Measurements from ENCODE around the gene IKZF1. TPM values are rescaled to one million over a fixed set of nuclear protein-coding genes. Genes with fewer than 3 reads are reported as not detected.

IKZF1 gene
- polyA plus RNA-seq, 2 of the 4 experiments (the other 2 are of a cell fraction), result not detected

DNA sequence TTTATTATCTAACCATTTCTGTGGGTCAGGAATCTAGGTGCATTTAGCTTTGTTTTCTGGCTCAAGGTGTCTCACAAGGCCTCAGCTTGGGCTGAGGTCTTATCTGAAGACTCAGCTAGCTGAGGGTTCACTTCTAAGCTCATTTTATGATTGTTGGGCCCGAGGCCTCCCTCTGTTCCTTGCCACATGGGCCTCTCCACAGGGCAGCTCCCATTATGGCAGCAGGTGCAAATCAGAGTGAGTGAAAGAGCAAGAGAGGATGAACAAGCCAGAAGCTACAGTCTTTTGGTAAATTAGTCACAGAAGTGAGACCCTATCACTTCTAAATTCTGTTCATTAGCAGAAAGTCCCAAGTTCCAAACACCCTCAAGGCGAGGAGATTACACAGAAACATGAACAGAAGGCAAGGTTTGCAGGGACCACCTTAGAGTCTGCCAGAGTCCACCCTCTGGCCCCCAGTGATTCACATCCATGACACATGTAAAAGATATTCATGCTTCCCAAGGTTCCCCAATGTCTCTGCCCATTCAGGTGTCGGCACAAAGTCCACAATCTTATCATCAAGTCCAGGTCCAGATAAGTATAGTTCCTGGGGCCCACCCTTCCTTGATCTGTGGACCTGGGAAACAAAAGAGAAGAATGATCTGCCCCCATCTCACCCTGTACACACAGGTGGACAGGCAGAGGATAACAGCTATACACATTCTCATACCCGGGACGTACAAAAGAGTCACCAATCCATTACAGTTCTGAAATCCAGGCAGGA, 121.9 kb downstream of the IKZF1 start:
- POLR2A ChIA-PET, result no interaction called here

DNA sequence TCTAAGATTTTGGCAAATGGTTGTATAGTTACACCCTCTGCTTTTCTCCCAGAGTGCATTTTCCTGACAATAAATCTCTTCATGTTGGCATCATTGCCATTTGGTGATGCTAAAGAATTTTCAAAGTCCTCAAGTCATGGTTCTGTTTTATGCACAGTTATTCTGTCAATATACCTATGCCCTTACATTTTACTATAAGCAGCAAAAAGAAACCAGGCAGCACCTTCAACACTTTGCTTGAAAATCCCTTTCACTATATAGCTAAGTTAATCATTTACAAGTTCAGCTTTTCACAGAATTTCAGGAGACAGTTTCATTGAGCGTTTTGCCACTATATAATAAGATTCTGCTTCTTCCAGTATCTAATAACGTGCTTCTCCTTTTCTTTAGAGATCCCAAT, 123.0 kb downstream of the IKZF1 start:
- no peak overlapping the region for H3K4me3 ChIP-seq
- POLR2A ChIA-PET, result no interaction called here
- no peak overlapping the region for H3K27ac ChIP-seq
- no peak overlapping the region for H3K4me2 ChIP-seq
- ATAC-seq, result no peak
- H3K9me3 ChIP-seq, result no peaks in the 10 kb centered on the region
- CTCF ChIA-PET, result interaction anchor here (0.6 to 2.7 kb wide), 6 partner anchors 9 to 733 kb away, joined by 3 to 24 read pairs (median 6); no protein-coding TSS in a partner anchor
- TF ChIP-seq TFCP2L1 (CRISPR knock-in tag; IDR thresholded peaks at IDR 0.05) (no peak), RCOR1 (IDR thresholded peaks at IDR 0.05; ENCODE audit: low read depth, low read length) (no peak), PHF8 (IDR thresholded peaks at IDR 0.05; ENCODE audit: borderline replicate concordance, low read depth) (no peak)
- TF ChIP-seq, protein P1, sequence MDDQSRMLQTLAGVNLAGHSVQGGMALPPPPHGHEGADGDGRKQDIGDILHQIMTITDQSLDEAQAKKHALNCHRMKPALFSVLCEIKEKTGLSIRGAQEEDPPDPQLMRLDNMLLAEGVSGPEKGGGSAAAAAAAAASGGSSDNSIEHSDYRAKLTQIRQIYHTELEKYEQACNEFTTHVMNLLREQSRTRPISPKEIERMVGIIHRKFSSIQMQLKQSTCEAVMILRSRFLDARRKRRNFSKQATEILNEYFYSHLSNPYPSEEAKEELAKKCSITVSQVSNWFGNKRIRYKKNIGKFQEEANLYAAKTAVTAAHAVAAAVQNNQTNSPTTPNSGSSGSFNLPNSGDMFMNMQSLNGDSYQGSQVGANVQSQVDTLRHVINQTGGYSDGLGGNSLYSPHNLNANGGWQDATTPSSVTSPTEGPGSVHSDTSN (IDR thresholded peaks at IDR 0.05), result no peak
- 36% methylated on average over 2 of the region's 2 CpGs for WGBS (ENCODE audit: missing lambda C conversion rate)
- FAIRE-seq, result no peak
- no peak for DNase-seq (ENCODE audit: low read depth in 1 of 2, low spot score in 1 of 2)
- H3K4me1 ChIP-seq, result no peaks in the 10 kb centered on the region

More for the DNA sequence above, 121.9 kb downstream of the IKZF1 start:
- Histone ChIP-seq H3K4me3 (no peak overlapping the region), H3K9me3 (no peaks in the 10 kb centered on the region), H3K4me2 (no peak overlapping the region), H3K4me1 (no peaks in the 10 kb centered on the region), H3K27ac (no peak overlapping the region)
- no peak for DNase-seq (ENCODE audit: low read depth in 1 of 2, low spot score in 1 of 2)
- CTCF ChIA-PET, result interaction anchor here (1.0 to 2.7 kb wide), 6 partner anchors 8 to 734 kb away, joined by 3 to 24 read pairs (median 6); no protein-coding TSS in a partner anchor
- 69% methylated on average over 5 of the region's 5 CpGs for WGBS (ENCODE audit: missing lambda C conversion rate)
- no peak for ATAC-seq
- TF ChIP-seq, protein P1 (IDR thresholded peaks at IDR 0.05), result no peak
- TF ChIP-seq FOXS1 (CRISPR knock-in tag; IDR thresholded peaks at IDR 0.05) (no peak), HOXB13 (CRISPR knock-in tag; IDR thresholded peaks at IDR 0.05; ENCODE audit: low read depth) (no peak), HDAC2 (IDR thresholded peaks at IDR 0.05) (no peak), PHF8 (IDR thresholded peaks at IDR 0.05; ENCODE audit: borderline replicate concordance, low read depth) (no peak), RCOR1 (IDR thresholded peaks at IDR 0.05; ENCODE audit: low read depth, low read length) (no peak), RAD21 (conservative IDR thresholded peaks at IDR 0.05 in 1 of 2, IDR thresholded peaks at IDR 0.05 in 1 of 2) (no peak), GATA3 (IDR thresholded peaks at IDR 0.05; ENCODE audit: borderline replicate concordance) (no peak), ESRRA (IDR thresholded peaks at IDR 0.05; ENCODE audit: borderline replicate concordance, low read length) (no peak), CEBPB (IDR thresholded peaks at IDR 0.05) (no peak), NR3C1 (IDR thresholded peaks at IDR 0.05) (no peak)
- TF ChIP-seq, protein P2, sequence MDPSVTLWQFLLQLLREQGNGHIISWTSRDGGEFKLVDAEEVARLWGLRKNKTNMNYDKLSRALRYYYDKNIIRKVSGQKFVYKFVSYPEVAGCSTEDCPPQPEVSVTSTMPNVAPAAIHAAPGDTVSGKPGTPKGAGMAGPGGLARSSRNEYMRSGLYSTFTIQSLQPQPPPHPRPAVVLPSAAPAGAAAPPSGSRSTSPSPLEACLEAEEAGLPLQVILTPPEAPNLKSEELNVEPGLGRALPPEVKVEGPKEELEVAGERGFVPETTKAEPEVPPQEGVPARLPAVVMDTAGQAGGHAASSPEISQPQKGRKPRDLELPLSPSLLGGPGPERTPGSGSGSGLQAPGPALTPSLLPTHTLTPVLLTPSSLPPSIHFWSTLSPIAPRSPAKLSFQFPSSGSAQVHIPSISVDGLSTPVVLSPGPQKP (IDR thresholded peaks at IDR 0.05; ENCODE audit: low read depth, low read length), result no peak
- TF ChIP-seq, protein P3, sequence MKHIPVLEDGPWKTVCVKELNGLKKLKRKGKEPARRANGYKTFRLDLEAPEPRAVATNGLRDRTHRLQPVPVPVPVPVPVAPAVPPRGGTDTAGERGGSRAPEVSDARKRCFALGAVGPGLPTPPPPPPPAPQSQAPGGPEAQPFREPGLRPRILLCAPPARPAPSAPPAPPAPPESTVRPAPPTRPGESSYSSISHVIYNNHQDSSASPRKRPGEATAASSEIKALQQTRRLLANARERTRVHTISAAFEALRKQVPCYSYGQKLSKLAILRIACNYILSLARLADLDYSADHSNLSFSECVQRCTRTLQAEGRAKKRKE (CRISPR knock-in tag; IDR thresholded peaks at IDR 0.05; ENCODE audit: low read depth), result no peak
- no peak for FAIRE-seq

DNA sequence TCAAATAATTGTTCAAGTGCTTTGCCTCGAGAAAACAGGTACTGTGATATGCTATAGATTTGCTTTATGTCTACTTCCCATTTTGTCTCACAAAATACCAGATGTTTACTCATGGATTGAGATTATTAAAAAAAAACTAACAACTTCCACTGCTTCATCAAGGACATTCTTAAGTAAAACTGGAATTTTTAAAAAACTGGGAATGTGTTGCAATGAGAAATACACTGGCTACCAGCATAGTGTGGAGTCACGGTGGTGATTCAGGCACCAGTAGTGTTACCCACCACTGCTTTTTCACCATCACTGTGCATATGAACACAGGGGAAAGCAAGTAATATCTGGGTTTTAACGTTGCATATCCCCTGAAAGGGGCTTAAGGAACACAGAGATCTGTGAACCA, 124.4 kb downstream of the IKZF1 start:
- Histone ChIP-seq H3K4me3 (no peak overlapping the region), H3K4me2 (no peak overlapping the region), H3K9me3 (no peaks in the 10 kb centered on the region), H3K4me1 (no peaks in the 10 kb centered on the region), H3K27ac (no peak overlapping the region)
- ATAC-seq (no peak), DNase-seq (ENCODE audit: low read depth in 1 of 2, low spot score in 1 of 2) (no peak), FAIRE-seq (no peak)
- ChIA-PET CTCF (interaction anchor here (2.3 to 2.7 kb wide), 2 partner anchors 11 to 223 kb away, joined by 8 to 24 read pairs; no protein-coding TSS in a partner anchor), POLR2A (no interaction called here)
- TF ChIP-seq, protein P4, sequence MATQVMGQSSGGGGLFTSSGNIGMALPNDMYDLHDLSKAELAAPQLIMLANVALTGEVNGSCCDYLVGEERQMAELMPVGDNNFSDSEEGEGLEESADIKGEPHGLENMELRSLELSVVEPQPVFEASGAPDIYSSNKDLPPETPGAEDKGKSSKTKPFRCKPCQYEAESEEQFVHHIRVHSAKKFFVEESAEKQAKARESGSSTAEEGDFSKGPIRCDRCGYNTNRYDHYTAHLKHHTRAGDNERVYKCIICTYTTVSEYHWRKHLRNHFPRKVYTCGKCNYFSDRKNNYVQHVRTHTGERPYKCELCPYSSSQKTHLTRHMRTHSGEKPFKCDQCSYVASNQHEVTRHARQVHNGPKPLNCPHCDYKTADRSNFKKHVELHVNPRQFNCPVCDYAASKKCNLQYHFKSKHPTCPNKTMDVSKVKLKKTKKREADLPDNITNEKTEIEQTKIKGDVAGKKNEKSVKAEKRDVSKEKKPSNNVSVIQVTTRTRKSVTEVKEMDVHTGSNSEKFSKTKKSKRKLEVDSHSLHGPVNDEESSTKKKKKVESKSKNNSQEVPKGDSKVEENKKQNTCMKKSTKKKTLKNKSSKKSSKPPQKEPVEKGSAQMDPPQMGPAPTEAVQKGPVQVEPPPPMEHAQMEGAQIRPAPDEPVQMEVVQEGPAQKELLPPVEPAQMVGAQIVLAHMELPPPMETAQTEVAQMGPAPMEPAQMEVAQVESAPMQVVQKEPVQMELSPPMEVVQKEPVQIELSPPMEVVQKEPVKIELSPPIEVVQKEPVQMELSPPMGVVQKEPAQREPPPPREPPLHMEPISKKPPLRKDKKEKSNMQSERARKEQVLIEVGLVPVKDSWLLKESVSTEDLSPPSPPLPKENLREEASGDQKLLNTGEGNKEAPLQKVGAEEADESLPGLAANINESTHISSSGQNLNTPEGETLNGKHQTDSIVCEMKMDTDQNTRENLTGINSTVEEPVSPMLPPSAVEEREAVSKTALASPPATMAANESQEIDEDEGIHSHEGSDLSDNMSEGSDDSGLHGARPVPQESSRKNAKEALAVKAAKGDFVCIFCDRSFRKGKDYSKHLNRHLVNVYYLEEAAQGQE (IDR thresholded peaks at IDR 0.05), result no peak
- TF ChIP-seq, protein P5, sequence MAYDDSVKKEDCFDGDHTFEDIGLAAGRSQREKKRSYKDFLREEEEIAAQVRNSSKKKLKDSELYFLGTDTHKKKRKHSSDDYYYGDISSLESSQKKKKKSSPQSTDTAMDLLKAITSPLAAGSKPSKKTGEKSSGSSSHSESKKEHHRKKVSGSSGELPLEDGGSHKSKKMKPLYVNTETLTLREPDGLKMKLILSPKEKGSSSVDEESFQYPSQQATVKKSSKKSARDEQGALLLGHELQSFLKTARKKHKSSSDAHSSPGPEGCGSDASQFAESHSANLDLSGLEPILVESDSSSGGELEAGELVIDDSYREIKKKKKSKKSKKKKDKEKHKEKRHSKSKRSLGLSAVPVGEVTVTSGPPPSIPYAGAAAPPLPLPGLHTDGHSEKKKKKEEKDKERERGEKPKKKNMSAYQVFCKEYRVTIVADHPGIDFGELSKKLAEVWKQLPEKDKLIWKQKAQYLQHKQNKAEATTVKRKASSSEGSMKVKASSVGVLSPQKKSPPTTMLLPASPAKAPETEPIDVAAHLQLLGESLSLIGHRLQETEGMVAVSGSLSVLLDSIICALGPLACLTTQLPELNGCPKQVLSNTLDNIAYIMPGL (CRISPR knock-in tag; IDR thresholded peaks at IDR 0.05; ENCODE audit: borderline replicate concordance), result no peak
- 45% methylated on average over 3 of the region's 3 CpGs for WGBS (ENCODE audit: missing lambda C conversion rate)
